HPDE6-E6E7 (cell line): ENCODE measurements around the gene GPBP1.
"Not testable (repeated sequence)": the region's sequence is repeated elsewhere in the genome, so short reads cannot be mapped to it uniquely, and the experiment has no call there.

Source experiments
- DNase-seq: peaks from one replicate; pipeline ENCODE4 v3.0.0; 2011; ENCODE audit warnings: missing footprints; ENCODE audit errors: extremely low spot score

The GPBP1 gene, protein sequence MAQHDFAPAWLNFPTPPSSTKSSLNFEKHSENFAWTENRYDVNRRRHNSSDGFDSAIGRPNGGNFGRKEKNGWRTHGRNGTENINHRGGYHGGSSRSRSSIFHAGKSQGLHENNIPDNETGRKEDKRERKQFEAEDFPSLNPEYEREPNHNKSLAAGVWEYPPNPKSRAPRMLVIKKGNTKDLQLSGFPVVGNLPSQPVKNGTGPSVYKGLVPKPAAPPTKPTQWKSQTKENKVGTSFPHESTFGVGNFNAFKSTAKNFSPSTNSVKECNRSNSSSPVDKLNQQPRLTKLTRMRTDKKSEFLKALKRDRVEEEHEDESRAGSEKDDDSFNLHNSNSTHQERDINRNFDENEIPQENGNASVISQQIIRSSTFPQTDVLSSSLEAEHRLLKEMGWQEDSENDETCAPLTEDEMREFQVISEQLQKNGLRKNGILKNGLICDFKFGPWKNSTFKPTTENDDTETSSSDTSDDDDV

DNA sequence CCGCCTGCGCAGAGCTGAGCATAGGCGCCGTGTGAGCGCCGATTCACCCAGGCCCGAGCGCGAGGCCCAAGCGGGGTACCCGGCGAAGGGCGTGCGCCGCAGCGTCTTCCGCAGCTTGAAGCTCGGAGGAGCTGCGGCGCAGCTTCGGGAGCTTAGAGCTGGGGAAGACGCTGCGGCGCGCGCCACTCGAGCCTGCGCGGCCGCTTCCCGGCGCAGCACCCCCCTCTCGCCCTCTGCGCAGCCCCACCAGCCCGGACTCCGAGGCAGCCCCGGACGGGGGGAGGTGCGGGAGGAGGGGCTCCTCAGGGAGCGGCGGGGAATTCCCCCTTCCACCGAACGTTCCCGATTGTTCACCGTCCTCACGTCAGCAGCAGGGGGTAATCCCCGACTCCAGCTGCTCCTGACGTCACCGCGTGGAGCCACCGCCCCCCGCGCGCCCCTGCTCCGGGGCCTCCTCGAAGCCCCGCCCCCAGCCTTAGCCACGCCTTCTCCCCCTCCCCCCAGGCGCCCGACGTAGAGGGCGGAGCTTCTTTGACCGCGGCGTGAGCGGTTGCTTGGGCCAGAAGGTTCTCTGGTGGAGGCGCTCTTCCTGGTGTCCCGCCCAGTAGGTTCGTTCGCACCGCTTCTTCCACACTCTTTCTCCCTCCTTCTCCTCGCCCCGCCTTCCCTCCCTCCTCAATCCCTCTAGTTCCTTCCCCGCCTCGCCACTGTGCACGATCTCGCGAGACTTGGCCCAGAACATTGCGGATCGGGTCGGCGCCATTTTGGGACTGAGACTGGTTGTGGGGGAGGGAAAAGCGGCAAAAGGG lies at the start of gene GPBP1:
Gene GPBP1, plus strand, starts transcription at position 741 of the 809 bp plus-strand sequence. CDS start 40,072 bp downstream, outside the sequence.
- DNase-seq: peak; percentile 93

DNA sequence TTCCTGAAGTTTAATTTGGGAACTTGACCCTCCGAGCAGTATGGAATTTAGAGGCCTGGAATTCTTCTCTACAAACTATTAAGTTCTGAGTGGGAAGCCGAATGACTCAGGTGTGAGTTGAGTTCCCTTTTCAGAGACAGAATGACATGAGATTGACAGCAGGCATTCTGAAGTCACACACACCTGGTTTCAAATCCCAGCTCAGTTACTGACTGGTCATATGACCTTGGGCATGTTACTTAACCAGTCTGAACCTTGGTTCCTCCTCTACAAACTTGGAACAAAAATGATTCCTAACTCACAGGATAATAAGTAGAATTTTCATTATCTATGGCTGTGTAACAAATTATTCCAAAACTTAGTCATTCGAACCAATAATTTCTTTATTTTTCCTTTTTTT lies 45.5 kb upstream of the GPBP1 start:
- peak; percentile 71 for DNase-seq

DNA sequence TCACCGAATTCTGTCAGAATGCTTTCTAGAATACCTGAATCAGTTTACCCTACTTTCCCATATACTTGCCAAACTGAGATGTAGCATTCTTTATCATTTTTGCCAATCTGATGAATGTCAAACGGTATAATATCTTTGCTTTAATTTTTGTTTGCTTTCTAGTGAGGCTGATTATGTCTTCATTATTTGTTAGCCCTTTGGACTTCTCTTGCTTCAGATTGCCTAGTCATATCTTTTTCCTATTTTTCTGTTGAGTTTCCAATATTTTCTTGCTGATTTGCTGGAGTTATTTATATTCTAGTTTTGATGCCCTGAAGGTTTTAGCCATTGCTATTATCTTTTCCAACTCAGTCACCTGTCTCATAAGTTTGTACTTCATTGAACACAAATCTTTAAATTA lies 40.3 kb upstream of the GPBP1 start:
- no peak for DNase-seq

DNA sequence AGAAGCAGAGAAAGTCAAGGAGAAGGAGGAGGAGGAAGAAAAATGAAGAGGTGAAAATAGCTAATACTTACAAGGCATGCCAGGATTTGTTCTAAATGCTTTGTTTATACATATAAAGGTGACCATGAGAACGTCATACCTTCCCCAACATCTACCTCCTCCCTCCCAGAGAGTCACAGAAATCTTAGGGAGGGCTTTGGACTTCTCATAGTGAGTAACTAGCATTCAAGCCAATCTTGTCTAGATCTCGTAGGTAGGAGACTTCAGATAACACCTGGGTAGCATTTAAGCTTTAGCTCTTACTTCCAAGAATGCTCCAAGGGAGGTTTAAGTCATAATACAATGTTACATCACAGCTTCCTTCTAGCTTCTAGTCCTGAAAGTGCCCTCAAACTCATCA lies 36.5 kb upstream of the GPBP1 start:
- DNase-seq: no peak

DNA sequence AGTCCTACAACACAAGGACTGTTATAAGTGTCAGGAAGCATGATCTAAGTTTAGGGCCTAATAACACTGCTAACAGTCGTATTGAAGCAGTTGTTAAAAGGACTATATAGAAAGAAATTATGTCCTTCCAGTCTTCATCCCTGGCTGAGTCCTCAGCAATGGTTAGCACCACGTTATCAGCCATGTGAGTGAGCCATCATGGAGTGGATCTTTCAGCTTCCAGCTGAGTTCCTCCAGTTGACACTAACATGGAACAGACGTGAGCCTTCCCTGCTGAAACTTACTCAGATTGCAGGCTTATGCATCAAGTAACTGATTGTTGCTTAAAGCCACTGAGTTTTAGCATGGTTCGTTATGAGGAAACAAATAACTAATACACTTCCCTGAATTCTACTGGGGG lies 21.5 kb upstream of the GPBP1 start:
- no peak for DNase-seq

DNA sequence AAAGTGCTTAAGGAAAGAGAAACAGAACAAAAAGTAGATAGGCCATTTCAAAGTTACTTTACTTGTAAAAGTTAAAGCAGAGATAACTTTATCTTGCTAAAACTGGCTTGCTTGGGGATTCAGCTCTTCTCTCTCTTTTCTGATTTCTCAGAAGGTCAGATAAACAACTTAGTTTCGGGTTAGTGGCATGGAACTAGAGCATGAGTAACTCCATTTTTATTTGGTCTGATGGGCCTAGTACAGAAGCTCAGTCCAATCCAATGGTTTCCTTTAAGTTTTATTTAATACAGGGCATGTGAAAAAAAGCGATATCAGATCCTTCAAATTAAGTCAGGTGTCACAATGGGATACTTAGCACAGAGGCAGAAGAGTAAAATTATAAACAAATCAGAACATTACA lies 18.8 kb upstream of the GPBP1 start:
- DNase-seq: no peak

DNA sequence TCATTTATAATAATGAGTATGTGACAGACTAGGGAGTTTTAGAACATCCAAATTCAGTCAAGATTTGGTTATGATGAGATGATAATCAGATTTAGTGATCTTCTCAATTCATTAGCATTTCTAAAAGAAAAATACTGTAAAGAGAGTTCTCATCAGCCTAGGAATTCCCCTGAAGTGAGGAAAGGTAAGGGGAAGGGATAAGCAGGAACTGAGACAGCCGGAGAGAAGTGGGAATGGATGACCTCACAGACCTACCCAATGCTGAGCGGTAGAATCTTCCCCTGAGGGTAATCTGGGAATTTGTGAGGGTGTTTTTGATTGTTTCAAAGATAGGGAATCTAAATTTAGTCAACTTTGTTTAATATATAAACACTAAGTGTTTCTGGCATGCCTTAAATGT lies 16.7 kb upstream of the GPBP1 start:
- no peak for DNase-seq

DNA sequence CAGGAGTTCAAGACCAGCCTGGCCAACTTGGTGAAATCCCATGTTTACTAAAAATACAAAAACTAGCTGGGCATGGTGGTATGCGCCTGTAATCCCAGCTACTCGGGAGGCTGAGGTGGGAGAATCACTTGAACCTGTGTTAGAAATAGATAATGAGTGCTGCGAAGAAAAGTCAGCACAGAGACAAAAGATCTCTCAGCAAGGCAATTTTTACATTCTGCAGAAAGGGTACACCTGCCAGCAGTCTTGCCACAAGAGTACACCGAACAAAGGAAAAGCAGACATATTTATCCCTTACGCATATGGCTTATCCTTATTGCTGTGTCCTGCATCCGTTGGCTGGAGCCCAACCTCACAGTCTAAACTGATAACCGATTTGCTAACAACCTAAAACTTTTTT lies 16.2 kb upstream of the GPBP1 start:
- DNase-seq: no peak

DNA sequence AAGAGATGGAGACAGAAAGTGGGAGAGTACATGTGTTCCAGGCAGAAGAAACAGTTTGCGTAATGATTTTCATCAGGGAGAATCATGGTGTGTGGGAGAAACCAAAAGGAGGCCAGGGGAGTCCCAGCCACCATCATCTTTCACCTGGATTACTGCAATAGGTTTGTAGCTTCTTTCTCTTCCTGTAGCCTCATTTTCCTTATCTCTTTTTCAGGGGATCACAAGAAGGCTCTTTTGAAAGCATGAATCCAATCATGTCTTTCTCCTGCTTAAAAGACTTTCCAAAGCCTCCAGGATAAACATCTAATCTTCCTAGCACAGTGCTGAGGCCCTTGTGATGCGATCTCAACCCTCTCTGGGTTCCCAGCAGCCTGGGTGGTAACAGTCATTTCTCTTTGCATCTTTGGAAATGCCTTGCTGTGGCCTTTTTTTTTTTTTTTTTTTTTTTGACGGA lies 10.3 kb upstream of the GPBP1 start:
- DNase-seq: no peak

DNA sequence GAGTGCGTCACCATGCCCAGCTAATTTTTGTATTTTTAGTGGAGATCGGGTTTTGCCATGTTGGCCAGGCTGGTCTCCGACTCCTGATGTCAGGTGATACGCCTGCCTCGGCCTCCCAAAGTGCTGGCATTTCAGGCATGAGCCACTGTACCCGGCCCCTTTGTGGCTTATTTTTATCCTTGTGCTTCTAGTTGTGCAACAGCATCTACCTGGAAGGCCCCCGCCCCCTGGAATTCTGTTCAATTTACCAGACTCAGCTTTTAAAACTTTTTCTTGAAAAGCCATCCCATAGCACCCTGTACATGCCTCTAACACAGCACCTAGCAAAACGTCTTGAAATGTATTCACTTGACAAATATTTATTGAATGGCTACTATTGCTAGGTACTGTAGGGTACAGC lies 9.7 kb upstream of the GPBP1 start:
- no peak for DNase-seq

DNA sequence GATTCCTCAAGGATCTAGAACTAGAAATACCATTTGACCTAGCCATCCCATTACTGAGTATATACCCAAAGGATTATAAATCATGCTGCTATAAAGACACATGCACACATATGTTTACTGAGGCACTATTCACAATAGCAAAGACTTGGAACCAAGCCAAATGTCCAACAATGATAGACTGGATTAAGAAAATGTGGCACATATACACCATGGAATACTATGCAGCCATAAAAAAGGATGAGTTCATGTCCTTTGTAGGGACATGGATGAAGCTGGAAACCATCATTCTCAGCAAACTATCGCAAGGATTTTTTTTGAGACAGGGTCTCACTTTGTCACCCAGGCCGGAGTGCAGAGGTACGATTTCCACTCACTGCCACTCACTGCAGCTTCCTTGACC lies 8.7 kb upstream of the GPBP1 start:
- not testable (repeated sequence) for DNase-seq

DNA sequence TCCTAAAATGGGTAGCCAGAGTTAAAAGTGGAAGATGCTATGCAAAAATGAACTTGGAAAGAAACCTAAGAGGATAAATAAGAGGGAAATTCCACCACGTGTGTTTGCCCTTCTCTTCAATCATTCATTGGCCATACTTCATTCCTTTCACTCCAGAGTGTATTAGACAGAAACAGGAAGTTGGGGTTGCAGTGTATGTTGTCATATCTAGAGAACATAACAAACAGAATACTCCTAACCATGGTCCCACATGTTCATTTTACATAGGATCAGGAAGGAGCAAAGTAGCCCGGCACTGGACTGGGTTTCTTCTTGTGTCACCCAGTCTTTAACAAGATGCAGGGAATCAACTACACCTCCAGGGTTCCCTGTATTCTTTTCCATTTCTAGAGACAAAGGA lies 7.6 kb upstream of the GPBP1 start:
- DNase-seq: no peak

DNA sequence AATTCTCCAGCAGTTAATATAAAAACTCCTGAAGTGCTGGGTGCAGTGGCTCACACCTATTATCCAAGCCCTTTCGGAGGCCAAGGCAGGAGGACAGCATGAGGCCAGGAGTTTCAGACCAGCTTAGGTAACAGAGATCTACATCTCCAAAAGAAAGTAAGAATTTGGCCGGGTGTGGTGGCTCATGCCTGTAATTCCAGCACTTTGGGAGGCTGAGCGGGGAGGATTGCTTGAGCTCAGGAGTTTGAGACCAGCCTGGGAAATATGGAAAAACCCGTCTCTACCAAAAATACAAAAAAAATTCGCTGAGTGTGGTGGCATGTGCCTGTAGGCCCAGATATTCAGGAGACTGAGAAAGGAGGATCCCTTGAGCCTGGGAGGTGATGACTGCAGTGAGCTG lies 6.7 kb upstream of the GPBP1 start:
- no peak for DNase-seq

DNA sequence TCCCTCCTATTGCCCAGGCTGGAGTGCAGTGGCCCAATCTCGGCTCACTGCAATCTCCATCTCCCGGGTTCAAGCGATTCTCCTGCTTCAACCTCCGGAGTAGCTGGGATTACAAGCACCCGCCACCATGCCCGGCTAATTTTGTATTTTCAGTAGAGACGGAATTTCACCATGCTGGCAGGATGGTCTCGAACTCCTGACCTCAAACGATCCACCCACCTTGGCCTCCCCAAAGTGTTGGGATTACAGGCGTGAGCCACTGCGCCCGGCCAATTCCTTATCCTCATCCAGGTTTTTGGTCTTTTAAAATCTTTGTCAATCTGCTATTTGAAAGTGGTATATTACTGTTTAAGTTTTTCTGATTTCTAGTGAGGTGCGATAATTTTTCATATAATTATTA lies 3.7 kb upstream of the GPBP1 start:
- not testable (repeated sequence) for DNase-seq

DNA sequence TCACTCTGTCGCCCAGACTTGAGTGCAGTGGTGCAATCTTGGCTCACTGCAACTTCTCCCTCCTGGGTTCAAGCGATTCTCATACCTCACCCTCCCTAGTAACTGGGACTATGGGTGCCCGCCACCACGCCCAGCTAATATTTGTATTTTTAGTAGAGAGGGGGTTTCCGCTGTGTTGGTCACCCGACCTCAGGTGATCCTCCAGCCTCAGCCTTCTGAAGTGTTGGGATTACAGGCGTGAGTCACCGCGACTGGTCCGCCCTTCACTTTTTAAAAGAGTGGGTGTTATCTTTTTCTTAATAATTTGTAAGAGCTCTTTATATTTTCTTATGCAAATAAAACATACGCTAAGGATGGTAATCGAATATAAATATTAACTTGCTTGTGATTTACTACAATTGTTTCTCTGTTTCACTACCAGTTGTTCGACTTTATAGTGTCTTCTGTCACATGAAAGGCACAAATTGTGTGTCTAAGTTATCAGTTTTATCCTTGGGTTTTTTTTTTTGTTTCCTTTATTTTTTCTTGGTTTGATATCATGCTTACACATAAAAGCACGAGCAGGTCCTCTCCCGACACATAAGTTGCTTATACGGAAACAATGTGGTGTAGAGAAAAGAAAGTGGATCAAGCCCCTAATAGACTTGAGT lies 1.9 kb upstream of the GPBP1 start:
- DNase-seq: peak; percentile 39

DNA sequence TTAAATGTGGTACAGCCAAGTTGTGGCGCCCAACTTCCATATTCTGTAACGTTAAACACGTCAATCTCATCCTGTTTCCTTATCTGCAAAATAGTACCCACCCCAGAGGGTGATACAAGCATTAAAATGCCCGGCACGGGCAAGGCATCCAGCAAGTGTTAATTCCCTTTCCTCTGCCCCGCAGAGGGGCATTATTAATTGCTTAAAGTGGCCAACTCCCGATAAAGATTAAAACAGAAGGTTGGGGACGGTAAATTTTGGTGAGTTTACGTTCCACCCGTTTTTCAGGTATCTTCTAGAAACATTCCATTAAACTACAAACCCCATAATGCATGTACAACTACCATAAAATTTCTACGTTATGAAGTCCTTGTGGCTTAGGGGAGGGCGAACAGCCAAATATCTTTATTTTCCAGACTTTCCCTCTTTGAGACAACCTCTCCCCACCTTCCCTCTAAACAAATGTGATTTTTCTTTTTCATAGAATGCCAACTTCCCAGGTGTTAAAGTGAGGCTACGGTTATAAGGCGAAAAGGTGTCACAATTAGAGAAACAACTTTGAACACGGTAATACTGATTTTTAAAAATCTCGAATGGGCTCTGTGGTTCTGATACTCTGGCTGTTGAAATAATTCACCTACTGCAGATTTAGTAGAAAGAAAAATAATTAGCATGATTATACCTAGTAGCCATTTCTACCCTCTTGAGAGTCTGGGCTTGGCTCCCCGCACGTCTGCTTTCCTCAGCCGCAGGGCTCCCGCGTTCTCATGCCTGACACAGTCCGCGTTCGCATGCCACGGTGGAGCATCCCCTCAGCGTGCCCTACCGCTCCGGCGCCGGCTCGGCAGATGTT lies 1.2 kb upstream of the GPBP1 start:
- DNase-seq: peak; percentile 19

DNA sequence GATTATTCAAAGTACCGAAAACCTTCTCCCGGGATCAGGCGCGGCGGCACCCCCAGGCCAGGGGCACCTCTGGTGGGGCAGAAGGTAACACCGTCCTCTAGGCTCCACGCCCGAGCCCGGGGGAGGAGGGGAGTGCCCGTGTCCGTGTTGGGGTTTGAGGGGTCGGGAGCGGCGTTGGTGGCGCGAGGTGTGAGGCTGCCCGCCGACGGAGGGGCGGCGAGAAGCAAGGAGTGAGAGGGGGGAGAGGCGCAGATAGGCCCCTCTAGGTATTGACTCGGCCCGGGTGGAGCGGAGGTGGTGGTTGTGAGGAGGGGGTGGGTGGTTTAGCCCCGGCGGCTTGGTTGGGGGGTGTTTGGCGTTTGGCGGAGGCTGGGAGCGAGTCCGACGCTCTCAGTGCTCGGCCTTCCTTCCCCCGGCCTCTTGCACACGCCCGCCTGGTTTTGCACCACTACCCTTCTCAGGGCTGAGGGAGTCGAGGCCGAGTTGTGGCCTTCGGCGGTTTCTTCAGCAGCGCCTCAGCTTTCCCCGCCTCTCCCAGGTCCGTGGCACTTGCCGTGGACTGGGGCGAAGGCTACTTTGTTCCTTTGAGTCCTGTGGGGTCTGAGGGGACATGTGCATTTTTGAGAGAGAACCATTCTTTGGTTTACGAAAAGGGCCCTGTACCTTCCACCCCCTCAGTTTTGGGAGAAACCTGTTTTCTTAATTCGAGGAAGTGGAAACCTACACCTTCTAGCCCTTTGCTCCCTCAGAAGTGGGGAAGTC lies 450 bp downstream of the GPBP1 start:
- DNase-seq: no peak

DNA sequence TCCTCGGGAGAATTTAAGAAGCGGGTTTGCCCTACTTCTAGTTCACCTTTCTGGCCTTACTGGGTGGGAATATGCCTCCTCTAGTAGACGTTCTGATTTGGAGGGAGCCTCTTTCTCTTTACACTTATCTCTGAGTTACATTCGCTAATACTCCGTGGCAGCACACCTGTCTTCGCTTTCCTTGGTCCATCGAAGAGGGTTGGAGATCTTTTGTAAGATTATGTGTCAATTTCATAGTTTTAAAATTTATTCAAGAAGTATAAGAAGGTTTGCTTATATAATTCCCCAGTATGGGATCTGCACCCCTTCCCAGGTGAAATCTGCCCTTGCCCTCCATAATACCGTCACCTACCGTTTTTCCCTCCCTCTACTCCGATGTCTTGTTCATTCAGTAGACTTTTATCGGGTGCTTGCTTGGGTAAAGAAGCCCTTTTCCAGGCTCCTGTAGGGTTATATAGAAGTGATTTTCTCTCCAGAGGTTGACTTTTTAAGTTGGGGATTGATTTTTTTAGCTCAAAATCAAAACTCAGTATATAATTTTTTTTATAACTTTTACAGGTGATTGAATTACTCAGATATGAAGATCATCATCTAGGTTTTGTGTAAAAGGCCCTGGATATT lies 1.1 kb downstream of the GPBP1 start:
- DNase-seq: no peak

DNA sequence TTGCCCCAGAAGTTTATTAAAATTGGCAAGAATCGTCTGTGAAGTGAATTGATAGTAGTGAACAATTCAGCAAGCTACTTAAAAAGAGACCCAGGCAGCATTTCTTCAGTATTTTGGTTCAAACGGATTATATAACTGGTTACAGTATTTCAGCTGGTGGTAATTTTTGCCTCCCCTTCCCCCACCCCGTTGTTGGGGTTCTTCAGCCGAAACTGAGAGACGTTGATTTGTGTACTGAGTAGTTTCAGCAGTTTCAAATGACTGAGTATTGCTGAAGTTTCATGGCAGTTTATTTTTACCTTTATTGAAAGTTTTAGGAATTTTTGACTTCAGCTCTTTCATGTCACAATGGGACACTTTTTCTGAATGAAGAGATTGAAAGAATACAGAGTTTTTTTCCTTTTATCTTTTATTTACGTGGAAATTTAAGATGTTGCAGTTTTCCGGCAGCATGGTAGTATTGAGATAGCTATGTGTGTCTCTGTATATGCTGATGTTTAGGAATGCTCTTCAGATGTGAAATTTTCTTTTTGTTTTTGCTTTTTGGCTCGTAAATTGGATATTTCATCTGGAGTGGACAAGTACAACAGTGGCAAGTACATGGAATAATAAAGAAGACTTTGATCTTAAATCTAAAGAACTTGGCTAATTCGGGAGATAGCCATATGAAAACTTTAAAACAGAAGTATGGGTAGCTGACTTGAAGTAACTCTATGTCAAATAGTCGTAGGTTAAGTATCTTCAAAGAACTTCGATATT lies 1.9 kb downstream of the GPBP1 start:
- DNase-seq: no peak
